ENCODE measurements around the gene GLT8D1.

GLT8D1 gene

DNA sequence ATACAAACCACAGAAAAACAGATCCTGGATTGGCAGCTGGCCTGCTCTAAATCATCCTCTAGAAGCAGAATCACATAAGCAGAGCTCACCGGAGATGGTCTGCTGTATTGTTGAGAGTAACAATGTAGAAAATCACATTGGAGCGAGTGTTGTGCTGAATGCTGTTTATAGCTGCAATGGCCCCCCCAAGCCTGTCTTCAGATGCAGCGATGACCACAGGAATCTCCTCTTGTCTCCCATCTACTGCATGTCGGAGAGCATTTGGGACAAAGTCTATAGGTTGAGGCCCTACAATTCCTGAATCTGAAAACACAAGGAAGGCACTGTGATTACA, 8.0 kb downstream of the GLT8D1 start:
- Histone ChIP-seq H3K36me3 (ENCODE audit: control insufficient read depth, low read length) (peaks cover 62% of the 10 kb centered on the region), H4K20me1 (ENCODE audit: control insufficient read depth, insufficient read depth, low read depth, low read length) (peaks cover 6% of the 10 kb centered on the region; the same call in 1 of the 2 replicates), H3K9me3 (ENCODE audit: control insufficient read depth, insufficient read depth, low read length) (no peaks in the 10 kb centered on the region), H3K27me3 (ENCODE audit: control insufficient read depth, low read length) (no peaks in the 10 kb centered on the region), H3K27ac (ENCODE audit: low read depth, low read length) (peak overlapping the region; percentile 47), H3K9me2 (replicated peaks; ENCODE audit: control insufficient read depth, low read length) (no peaks in the 10 kb centered on the region), H3K4me1 (ENCODE audit: control insufficient read depth, low read length) (peaks cover 22% of the 10 kb centered on the region), H3K4me3 (ENCODE audit: low read length) (no peak overlapping the region), H3K4me2 (ENCODE audit: low read length) (no peak overlapping the region), H3F3A (ENCODE audit: control insufficient read depth, insufficient read depth) (peaks cover 71% of the 10 kb centered on the region), H3K79me2 (ENCODE audit: control insufficient read depth, low read length) (peaks cover 13% of the 10 kb centered on the region)
- TF ChIP-seq EZH2phosphoT487 (IDR thresholded peaks at IDR 0.05; ENCODE audit: borderline replicate concordance, low read length) = no peak
- TF ChIP-seq, protein P1, sequence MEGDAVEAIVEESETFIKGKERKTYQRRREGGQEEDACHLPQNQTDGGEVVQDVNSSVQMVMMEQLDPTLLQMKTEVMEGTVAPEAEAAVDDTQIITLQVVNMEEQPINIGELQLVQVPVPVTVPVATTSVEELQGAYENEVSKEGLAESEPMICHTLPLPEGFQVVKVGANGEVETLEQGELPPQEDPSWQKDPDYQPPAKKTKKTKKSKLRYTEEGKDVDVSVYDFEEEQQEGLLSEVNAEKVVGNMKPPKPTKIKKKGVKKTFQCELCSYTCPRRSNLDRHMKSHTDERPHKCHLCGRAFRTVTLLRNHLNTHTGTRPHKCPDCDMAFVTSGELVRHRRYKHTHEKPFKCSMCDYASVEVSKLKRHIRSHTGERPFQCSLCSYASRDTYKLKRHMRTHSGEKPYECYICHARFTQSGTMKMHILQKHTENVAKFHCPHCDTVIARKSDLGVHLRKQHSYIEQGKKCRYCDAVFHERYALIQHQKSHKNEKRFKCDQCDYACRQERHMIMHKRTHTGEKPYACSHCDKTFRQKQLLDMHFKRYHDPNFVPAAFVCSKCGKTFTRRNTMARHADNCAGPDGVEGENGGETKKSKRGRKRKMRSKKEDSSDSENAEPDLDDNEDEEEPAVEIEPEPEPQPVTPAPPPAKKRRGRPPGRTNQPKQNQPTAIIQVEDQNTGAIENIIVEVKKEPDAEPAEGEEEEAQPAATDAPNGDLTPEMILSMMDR (IDR thresholded peaks at IDR 0.05; ENCODE audit: low read depth, low read length, poor library complexity, severe bottlenecking) = no peak

DNA sequence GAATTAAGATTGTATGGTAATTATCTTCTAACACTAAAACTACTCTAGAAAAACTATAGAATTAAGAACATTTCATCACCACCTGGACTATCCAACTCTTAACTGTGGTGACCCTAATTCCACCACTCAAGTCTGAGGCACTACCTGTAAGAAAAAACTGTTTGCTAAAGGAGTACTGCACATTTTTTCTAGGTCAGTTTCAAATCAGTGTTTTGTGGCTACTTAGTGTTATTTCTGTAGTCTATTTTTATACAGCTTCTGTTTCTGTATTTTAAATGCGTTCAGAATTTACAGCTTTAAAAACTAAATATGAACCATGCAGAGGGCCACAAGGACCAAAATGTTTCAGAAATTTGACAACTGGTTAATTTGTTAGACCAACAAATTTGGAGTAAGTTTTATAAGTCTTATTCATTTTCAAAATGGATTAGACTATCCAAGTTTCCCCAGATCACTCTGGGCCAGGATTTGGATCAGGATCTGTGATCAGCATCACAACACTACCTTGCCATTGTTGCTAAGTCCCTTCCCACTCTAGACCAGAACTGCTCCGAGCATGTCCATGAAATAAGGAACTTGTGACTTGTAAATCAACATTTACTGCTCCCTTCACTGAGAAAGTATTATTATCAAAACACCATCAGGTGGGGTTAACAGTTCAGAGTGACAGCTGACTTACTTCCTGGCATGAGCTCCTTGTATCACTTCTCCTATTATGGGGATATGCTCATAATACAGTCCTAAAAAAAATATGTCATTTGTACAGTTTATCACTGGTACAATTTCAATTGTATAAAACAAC, 8.6 kb downstream of the GLT8D1 start:
- Histone ChIP-seq H4K20me1 (ENCODE audit: control insufficient read depth, insufficient read depth, low read depth, low read length) (peaks cover 6% of the 10 kb centered on the region; the same call in 1 of the 2 replicates), H3K27me3 (ENCODE audit: control insufficient read depth, low read length) (no peaks in the 10 kb centered on the region), H3K9me2 (replicated peaks; ENCODE audit: control insufficient read depth, low read length) (no peaks in the 10 kb centered on the region), H3K4me1 (ENCODE audit: control insufficient read depth, low read length) (peaks cover 22% of the 10 kb centered on the region), H3K4me3 (ENCODE audit: low read length) (no peak overlapping the region), H3K9me3 (ENCODE audit: control insufficient read depth, insufficient read depth, low read length) (no peaks in the 10 kb centered on the region), H3K79me2 (ENCODE audit: control insufficient read depth, low read length) (peaks cover 8% of the 10 kb centered on the region), H3K27ac (ENCODE audit: low read depth, low read length) (peak overlapping the region; percentile 47), H3K36me3 (ENCODE audit: control insufficient read depth, low read length) (peaks cover 68% of the 10 kb centered on the region), H3K4me2 (ENCODE audit: low read length) (no peak overlapping the region), H3F3A (ENCODE audit: control insufficient read depth, insufficient read depth) (peaks cover 76% of the 10 kb centered on the region)
- no peak for TF ChIP-seq EZH2phosphoT487 (IDR thresholded peaks at IDR 0.05; ENCODE audit: borderline replicate concordance, low read length)
- TF ChIP-seq, protein P1 (IDR thresholded peaks at IDR 0.05; ENCODE audit: low read depth, low read length, poor library complexity, severe bottlenecking) = no peak

DNA sequence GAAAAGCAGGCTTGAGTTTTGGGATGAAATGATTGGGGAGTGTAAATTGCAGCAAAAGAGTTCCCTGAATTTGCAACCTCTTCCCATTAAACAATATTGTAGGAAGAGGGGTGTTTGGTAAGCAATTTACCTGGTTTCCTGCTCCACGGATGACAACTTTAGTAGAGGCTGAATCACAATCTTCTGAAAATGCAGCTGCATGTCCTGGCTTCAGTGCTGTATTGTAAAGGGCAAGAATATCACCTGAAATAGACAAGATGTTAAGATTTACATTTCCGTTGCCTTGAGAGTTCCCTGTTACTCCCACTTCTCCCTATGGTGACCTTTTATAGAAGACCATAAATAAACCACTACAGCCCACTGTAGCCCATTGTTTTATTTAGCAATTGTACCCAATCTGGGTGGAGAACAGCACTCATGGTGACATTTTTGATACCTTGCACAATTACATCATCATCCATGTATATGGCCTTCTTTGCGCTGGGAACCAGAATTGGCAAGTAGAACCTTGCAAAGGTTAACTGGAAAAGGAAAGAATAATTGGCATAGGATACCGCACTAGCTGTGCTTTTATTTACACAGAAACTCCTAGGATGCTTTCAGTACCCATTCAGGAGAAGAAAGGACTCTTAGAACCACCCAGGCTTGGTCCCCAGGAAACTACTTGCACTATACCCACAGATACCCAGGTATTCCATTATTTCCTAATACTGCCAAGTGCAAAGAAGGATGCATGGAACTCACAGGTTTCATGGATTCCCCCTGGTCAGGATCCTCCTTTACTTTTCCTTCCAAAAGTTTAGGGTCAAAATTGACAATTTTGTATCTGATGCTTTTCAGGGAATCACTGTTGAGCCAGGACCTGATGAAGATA, 9.6 kb downstream of the GLT8D1 start:
- H3F3A ChIP-seq (ENCODE audit: control insufficient read depth, insufficient read depth) = peaks cover 85% of the 10 kb centered on the region
- H3K27ac ChIP-seq (ENCODE audit: low read depth, low read length) = peak overlapping the region; percentile 47; the same call in 1 of the 2 replicates

More for the DNA sequence above, 9.6 kb downstream of the GLT8D1 start:
- H3K9me2 ChIP-seq (replicated peaks; ENCODE audit: control insufficient read depth, low read length) = no peaks in the 10 kb centered on the region
- peaks cover 9% of the 10 kb centered on the region for H3K79me2 ChIP-seq (ENCODE audit: control insufficient read depth, low read length)
- H3K9me3 ChIP-seq (ENCODE audit: control insufficient read depth, insufficient read depth, low read length) = no peaks in the 10 kb centered on the region
- no peak overlapping the region for H3K4me3 ChIP-seq (ENCODE audit: low read length)
- peaks cover 22% of the 10 kb centered on the region for H3K4me1 ChIP-seq (ENCODE audit: control insufficient read depth, low read length)
- H3K4me2 ChIP-seq (ENCODE audit: low read length) = no peak overlapping the region
- no peaks in the 10 kb centered on the region for H3K27me3 ChIP-seq (ENCODE audit: control insufficient read depth, low read length)
- no peak for TF ChIP-seq EZH2phosphoT487 (IDR thresholded peaks at IDR 0.05; ENCODE audit: borderline replicate concordance, low read length)
- TF ChIP-seq, protein P1 (IDR thresholded peaks at IDR 0.05; ENCODE audit: low read depth, low read length, poor library complexity, severe bottlenecking) = no peak
- H3K36me3 ChIP-seq (ENCODE audit: control insufficient read depth, low read length) = peaks cover 78% of the 10 kb centered on the region
- H4K20me1 ChIP-seq (ENCODE audit: control insufficient read depth, insufficient read depth, low read depth, low read length) = peaks cover 6% of the 10 kb centered on the region; the same call in 1 of the 2 replicates
